ENCODE results near the gene WDR37.
"Not testable (repeated sequence)": the region's sequence is repeated elsewhere in the genome, so short reads cannot be mapped to it uniquely, and the experiment has no call there.

WDR37 gene

DNA sequence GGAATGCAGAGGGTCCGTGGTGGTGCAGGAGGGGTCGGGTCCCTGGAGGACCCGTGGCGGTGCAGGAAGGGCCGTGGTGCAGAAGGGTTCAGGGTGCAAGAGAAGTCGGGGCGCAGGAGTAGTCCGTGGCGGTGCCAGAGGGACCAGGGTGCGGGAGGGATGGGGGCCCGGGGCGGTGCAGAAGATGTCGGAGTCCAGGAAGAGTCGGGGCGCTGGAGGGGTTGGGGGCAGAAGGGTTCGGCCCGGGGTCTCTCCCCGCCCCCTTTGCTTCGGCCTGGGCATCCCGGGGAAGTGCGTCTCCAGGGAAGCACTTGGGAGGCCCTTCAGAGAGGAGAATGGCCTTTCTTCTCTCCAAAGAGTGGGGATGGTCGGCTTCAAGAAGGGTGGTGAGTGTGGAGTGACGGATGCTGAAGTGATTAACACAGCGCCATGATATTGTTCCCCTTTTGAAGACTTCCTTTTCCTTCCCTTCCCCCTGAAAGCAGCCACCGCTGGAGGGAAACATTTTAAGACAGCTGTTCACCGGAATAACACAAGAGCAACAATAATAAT is 997 bp downstream of the WDR37 start:
- TF ChIP-seq, protein P1, sequence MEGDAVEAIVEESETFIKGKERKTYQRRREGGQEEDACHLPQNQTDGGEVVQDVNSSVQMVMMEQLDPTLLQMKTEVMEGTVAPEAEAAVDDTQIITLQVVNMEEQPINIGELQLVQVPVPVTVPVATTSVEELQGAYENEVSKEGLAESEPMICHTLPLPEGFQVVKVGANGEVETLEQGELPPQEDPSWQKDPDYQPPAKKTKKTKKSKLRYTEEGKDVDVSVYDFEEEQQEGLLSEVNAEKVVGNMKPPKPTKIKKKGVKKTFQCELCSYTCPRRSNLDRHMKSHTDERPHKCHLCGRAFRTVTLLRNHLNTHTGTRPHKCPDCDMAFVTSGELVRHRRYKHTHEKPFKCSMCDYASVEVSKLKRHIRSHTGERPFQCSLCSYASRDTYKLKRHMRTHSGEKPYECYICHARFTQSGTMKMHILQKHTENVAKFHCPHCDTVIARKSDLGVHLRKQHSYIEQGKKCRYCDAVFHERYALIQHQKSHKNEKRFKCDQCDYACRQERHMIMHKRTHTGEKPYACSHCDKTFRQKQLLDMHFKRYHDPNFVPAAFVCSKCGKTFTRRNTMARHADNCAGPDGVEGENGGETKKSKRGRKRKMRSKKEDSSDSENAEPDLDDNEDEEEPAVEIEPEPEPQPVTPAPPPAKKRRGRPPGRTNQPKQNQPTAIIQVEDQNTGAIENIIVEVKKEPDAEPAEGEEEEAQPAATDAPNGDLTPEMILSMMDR (IDR thresholded peaks at IDR 0.05; ENCODE audit: insufficient read depth, missing control alignments): no peak
- DNase-seq (ENCODE audit: insufficient read length, low spot score) (no peak), FAIRE-seq (no peak)

DNA sequence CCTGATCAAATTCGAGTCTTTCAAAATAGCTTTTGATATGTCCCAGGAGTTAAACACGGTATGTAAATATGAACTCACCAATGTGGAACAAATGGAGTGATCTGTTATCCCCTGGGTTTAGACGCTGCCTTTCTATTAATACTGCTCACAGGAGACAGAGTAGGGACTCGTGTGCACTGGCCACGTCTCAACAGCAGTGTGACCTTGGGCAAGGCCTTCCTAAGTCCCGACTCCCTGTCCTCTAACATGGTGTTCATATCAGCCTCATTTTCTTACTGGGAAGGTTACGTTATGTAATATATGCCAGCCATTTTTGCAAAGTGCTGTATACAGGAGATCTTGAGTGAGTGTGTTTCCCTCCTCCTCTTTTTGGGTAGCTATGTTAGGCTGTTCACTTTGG is 1.8 kb downstream of the WDR37 start:
- TF ChIP-seq, protein P1 (IDR thresholded peaks at IDR 0.05; ENCODE audit: insufficient read depth, missing control alignments): no peak
- no peak for DNase-seq (ENCODE audit: insufficient read length, low spot score)
- no peak for FAIRE-seq

DNA sequence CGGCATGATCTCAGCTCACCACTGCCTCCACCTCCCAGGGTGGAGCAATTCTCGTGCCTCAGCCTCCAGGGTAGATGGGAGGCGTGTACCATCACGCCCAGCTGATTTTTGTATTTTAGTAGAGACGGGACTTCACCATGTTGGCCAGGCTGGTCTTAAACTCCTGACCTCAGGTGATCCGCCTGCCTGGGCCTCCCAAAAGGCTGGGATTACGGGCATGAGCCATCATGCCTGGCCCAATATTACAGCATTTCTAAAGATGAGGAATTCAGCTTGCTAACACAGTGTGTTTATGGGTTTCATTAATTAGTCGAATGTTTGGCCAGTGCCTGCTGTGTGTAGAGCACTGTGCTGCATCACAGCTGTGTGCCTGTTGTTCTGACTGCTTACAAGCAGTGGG is 3.7 kb downstream of the WDR37 start:
- TF ChIP-seq, protein P1 (IDR thresholded peaks at IDR 0.05; ENCODE audit: insufficient read depth, missing control alignments): no peak
- FAIRE-seq: no peak
- no peak for DNase-seq (ENCODE audit: insufficient read length, low spot score)

DNA sequence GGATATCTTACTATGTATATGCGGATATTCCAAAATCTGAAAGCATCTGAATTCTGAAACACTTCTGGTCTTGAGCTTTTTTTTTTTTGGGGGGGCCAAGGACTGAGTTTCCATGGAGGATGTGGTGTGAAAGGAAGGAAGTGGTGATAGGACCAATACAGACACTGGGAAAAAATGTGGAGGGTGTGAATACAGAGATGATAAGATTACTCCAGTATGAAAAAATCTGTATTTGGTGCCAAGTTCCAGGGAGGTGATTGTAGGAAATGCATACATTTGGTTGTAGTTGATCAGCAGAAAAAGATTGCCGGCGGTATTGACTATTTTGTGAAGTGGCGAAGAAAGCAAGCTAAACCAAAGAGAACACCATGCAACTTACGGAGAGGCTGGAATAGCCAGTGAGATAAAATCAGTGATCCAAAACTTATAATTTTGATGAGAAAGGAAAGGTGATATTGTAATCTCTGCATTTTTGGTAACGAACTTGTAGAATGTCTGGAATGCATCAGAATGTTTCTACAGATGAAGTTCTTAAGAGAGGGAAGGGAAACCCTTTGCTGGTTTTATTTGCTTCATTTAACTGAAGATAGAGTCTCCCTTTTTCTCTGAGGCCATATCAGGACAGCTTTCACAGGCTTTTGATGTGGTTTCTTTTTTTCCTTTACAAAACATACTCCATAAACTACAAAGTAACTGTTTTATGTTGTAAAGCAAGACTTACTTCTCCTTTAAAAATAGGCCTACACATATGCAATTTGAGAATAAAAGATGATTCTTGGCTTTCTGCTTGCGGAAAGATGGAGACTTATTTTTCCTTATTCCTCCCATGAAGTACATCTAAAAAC is 6.0 kb downstream of the WDR37 start:
- FAIRE-seq: no peak
- TF ChIP-seq, protein P1 (IDR thresholded peaks at IDR 0.05; ENCODE audit: insufficient read depth, missing control alignments): no peak
- DNase-seq (ENCODE audit: insufficient read length, low spot score): no peak

DNA sequence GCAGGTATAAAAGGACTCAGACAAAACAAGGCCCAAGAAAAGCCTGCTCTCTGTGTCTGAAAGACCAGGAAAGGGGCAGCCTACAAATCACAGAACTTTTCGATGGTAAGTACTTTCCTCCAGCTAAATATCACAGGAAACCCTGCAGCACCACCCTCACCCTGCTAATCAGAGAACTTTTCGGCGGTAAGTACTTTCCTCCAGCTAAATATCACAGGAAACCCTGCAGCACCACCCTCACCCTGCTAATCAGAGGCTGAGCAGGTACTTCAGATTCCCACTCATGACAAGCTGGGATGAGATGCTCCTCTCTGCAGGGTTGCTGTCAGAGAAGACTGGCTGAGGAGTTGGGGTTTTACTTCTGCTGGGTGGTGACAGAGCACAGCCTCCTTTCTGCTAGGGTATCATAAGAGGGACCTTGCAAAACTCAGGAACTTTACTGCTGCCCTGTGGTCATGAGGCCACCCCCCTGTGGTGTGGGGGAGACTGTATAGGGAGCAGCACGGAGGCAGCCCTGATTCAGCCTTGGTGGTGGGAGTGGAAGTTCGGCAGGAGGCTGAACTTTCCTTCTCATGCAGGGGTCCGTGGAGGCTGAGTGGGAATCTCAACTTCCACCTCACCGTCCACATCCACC is 7.2 kb downstream of the WDR37 start:
- FAIRE-seq: no peak
- no peak for DNase-seq (ENCODE audit: insufficient read length, low spot score)
- TF ChIP-seq, protein P1 (IDR thresholded peaks at IDR 0.05; ENCODE audit: insufficient read depth, missing control alignments): no peak

DNA sequence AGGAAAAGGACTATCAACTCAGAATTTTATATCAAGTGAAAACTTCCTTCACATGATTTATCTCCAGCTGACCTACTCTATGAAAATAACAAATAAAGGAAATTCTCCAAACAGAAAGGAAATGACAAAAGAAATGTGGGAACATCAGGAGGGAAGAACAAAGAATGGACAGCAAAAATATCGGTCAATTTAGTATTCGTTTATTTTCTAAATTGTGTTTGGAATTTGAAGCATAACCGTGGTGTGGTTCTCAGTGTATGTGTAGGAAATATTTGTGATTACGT is 8.7 kb downstream of the WDR37 start:
- DNase-seq (ENCODE audit: insufficient read length, low spot score): no peak
- TF ChIP-seq, protein P1 (IDR thresholded peaks at IDR 0.05; ENCODE audit: insufficient read depth, missing control alignments): no peak
- no peak for FAIRE-seq

DNA sequence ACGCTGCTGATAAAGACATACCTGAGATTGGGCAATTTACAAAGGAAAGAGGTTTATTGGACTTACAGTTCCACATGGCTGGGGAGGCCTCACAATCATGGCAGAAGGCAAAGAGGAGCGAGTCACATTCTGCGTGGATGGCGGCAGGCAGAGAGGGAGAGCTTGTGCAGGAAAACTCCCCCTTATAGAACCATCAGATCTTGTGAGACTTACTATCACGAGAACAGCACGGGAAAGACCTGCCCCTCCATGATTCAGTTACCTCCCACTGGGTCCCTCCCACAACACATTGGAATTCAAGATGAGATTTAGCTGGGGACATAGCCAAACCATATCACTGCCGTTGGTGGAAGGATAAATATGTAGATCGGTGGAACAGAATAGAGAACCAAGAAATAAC is 10.5 kb downstream of the WDR37 start:
- FAIRE-seq; DNase-seq (ENCODE audit: insufficient read length, low spot score): not testable (repeated sequence)

Data from D721Med (cell line).